Thoracic aorta (tissue), 2 donors: ENCODE data around the gene PARD3B. TPM values are rescaled to one million over a fixed set of nuclear protein-coding genes. Genes with fewer than 3 reads are reported as not detected.

ENCODE experiments used
- ATAC-seq: fragments of 150-250 bp; one replicate; pipeline ENCODE4 v1.8.0; 2017; ENCODE audit warnings: low read depth; ENCODE audit not compliant: insufficient number of reproducible peaks, low FRiP score
- DNase-seq: peaks from one replicate; pipeline ENCODE4 v3.0.0-alpha.2; 2020; ENCODE audit warnings: low spot score
- H3K27ac ChIP-seq, 2 donors: fragments of 200-600 bp; sonication (generic); 1 replicate in 1 of 2; 2 replicates in 1 of 2; pipeline ENCODE4 v1.5.1; 2016; ENCODE audit warnings: mild to moderate bottlenecking in 2 of 2, moderate library complexity in 2 of 2
- H3K27me3 ChIP-seq: fragments of 200-600 bp; sonication (generic); replicated peaks from 2 replicates; pipeline ENCODE4 v1.6.0; 2016; ENCODE audit warnings: mild to moderate bottlenecking; ENCODE audit not compliant: insufficient read depth
- H3K36me3 ChIP-seq: fragments of 200-600 bp; sonication (generic); one replicate; pipeline ENCODE4 v1.5.1; 2016
- H3K4me1 ChIP-seq, 2 donors: fragments of 200-600 bp; sonication (generic); 1 replicate in 1 of 2; 2 replicates in 1 of 2; pipeline versions ENCODE4 v1.5.1 to v1.6.0; 2016; ENCODE audit warnings: low read depth in 2 of 2, mild to moderate bottlenecking in 1 of 2; ENCODE audit not compliant: control insufficient read depth in 1 of 2
- H3K4me3 ChIP-seq: fragments of 200-600 bp; sonication (generic); 2 replicates; pipeline ENCODE4 v1.5.1; 2016; ENCODE audit warnings: mild to moderate bottlenecking
- H3K9me3 ChIP-seq: fragments of 200-600 bp; sonication (generic); 2 replicates; pipeline ENCODE4 v1.5.1; 2016
- CTCF ChIP-seq: fragments of 200-600 bp; sonication (generic); IDR thresholded peaks from one replicate; pipeline ENCODE4 v1.5.1; 2019; ENCODE audit warnings: antibody characterized with exemption
- total RNA-seq, 2 donors: library from RNA; depleted of rRNA; stranded (reverse); fragments of >200 nt; gene quantifications; one replicate each; pipeline versions ENCODE4 v1.1.0 to v1.2.3, GENCODE V29; 2016

PARD3B gene
- total RNA-seq, 2 donors from 2014 or later: 25.7 to 34.5 TPM

GRCh38 chr2:205646680-205647079 is 1101.4 kb downstream of the PARD3B start:
- Histone ChIP-seq H3K9me3 (no peaks in the 10 kb centered on the region), H3K4me3 (no peak overlapping the region), H3K4me1 (peaks cover 0 to 9% of the 10 kb centered on the region in 2 donors), H3K27ac (no peak overlapping the region), H3K36me3 (no peaks in the 10 kb centered on the region), H3K27me3 (no peaks in the 10 kb centered on the region)
- TF ChIP-seq CTCF: no peak
- ATAC-seq: no peak
- DNase-seq: no peak

- no peak overlapping the region for H3K27ac ChIP-seq
Measured at GRCh38 chr2:205650450-205650849, 1105.2 kb downstream of the PARD3B start.

GRCh38 chr2:205650931-205651330 is 1105.7 kb downstream of the PARD3B start:
- no peaks in the 10 kb centered on the region for H3K9me3 ChIP-seq
- H3K4me3 ChIP-seq: no peak overlapping the region
- H3K4me1 ChIP-seq: peaks cover 0 to 13% of the 10 kb centered on the region in 2 donors
- no peak overlapping the region for H3K27ac ChIP-seq
- no peaks in the 10 kb centered on the region for H3K36me3 ChIP-seq
- H3K27me3 ChIP-seq: no peaks in the 10 kb centered on the region
- ATAC-seq (no peak), DNase-seq (no peak)
- TF ChIP-seq CTCF: no peak

More at GRCh38 chr2:205650450-205650849, 1105.2 kb downstream of the PARD3B start:
- H3K4me3 ChIP-seq: no peak overlapping the region
- no peaks in the 10 kb centered on the region for H3K36me3 ChIP-seq
- ATAC-seq (no peak), DNase-seq (no peak)
- no peak for TF ChIP-seq CTCF
- peaks cover 0 to 8% of the 10 kb centered on the region in 2 donors for H3K4me1 ChIP-seq
- no peaks in the 10 kb centered on the region for H3K9me3 ChIP-seq
- no peaks in the 10 kb centered on the region for H3K27me3 ChIP-seq

- no peaks in the 10 kb centered on the region for H3K27me3 ChIP-seq
- no peak for DNase-seq
Measured at GRCh38 chr2:205651719-205652118, 1106.4 kb downstream of the PARD3B start.

GRCh38 chr2:205654878-205655605 is 1109.8 kb downstream of the PARD3B start:
- H3K4me3 ChIP-seq: no peak overlapping the region
- H3K9me3 ChIP-seq: no peaks in the 10 kb centered on the region
- no peak overlapping the region for H3K27ac ChIP-seq
- peaks cover 3 to 39% of the 10 kb centered on the region in 2 donors for H3K4me1 ChIP-seq
- ATAC-seq: no peak
- no peaks in the 10 kb centered on the region for H3K36me3 ChIP-seq
- H3K27me3 ChIP-seq: no peaks in the 10 kb centered on the region
- TF ChIP-seq CTCF: no peak
- DNase-seq: no peak

More at GRCh38 chr2:205651719-205652118, 1106.4 kb downstream of the PARD3B start:
- Histone ChIP-seq H3K4me3 (no peak overlapping the region), H3K27ac (no peak overlapping the region), H3K4me1 (peaks cover under 1 to 21% of the 10 kb centered on the region in 2 donors), H3K36me3 (no peaks in the 10 kb centered on the region), H3K9me3 (no peaks in the 10 kb centered on the region)
- ATAC-seq: no peak
- TF ChIP-seq CTCF: no peak
